Fibroblast of villous mesenchyme (primary cell): ENCODE results near the gene MBP. TPM values are rescaled to one million over a fixed set of nuclear protein-coding genes. Genes with fewer than 3 reads are reported as not detected.
A peak's percentile ranks its signal among the peaks of the same experiment; 100 is the strongest.
"Not testable (repeated sequence)": the region's sequence is repeated elsewhere in the genome, so short reads cannot be mapped to it uniquely, and the experiment has no call there.

ENCODE experiments used
- DNase-seq: peaks from one replicate; pipeline ENCODE4 v3.0.0-alpha.2; 2010; ENCODE audit warnings: low read depth
- H3K4me3 ChIP-seq: 2 replicates; pipeline ENCODE4 v1.5.1; 2011; ENCODE audit warnings: low read depth, mild to moderate bottlenecking, low read length
- CTCF ChIP-seq: IDR thresholded peaks from 2 replicates; pipeline ENCODE4 v1.5.1; 2012; ENCODE audit warnings: low read depth, mild to moderate bottlenecking, low read length; ENCODE audit not compliant: insufficient read depth
- total RNA-seq: library from RNA; depleted of rRNA; stranded (reverse); fragments of >200 nt; gene quantifications from 2 replicates; pipeline ENCODE4 v1.2.3, GENCODE V29; 2012

MBP gene
- total RNA-seq, 1 donor = 3.9 TPM

GRCh38 chr18:76953583-76954233, 178.9 kb downstream of the MBP start:
- no peak for DNase-seq
- no peak for TF ChIP-seq CTCF
- H3K4me3 ChIP-seq = no peak overlapping the region

GRCh38 chr18:76953156-76953555, 179.4 kb downstream of the MBP start:
- no peak for DNase-seq
- TF ChIP-seq CTCF = no peak

GRCh38 chr18:76952747-76953146, 179.8 kb downstream of the MBP start:
- no peak overlapping the region for H3K4me3 ChIP-seq
- no peak for TF ChIP-seq CTCF
- no peak for DNase-seq

More at GRCh38 chr18:76953156-76953555, 179.4 kb downstream of the MBP start:
- H3K4me3 ChIP-seq = no peak overlapping the region

- H3K4me3 ChIP-seq = no peak overlapping the region
- no peak for TF ChIP-seq CTCF
- no peak for DNase-seq
Measured at GRCh38 chr18:76951456-76952247, 180.9 kb downstream of the MBP start.

GRCh38 chr18:76948345-76948744, 184.2 kb downstream of the MBP start:
- TF ChIP-seq CTCF = no peak
- DNase-seq = no peak
- H3K4me3 ChIP-seq = no peak overlapping the region

- not testable (repeated sequence) for DNase-seq, H3K4me3 ChIP-seq
Measured at GRCh38 chr18:76944346-76944745, 188.2 kb downstream of the MBP start.

- DNase-seq = peak; percentile 98
- TF ChIP-seq CTCF = no peak
Measured at GRCh38 chr18:76943542-76944339, 188.8 kb downstream of the MBP start.

More at GRCh38 chr18:76943542-76944339, 188.8 kb downstream of the MBP start:
- H3K4me3 ChIP-seq = no peak overlapping the region
